Measurements from ENCODE around the gene GOLGA3. TPM values are rescaled to one million over a fixed set of nuclear protein-coding genes. Genes with fewer than 3 reads are reported as not detected.
"Not testable (repeated sequence)": the region's sequence is repeated elsewhere in the genome, so short reads cannot be mapped to it uniquely, and the experiment has no call there.

The GOLGA3 gene
- total RNA-seq, 5 donors from 2014 or later (not counting 1 experiment from before 2014, with no cell fraction given) = 49.1 to 77.9 (median 67.4) TPM

GRCh38 chr12:132803125-132803524, 25.5 kb downstream of the GOLGA3 start:
- H3K9me3 Mint-ChIP-seq = no peaks in the 10 kb centered on the region
- H3K36me3 Mint-ChIP-seq = peaks cover 46% of the 10 kb centered on the region
- POLR2A ChIA-PET = no interaction called here
- DNase-seq = no peak
- no peaks in the 10 kb centered on the region for H3K9me3 ChIP-seq
- peaks cover 6 to 14% of the 10 kb centered on the region in 2 experiments for H3K4me1 ChIP-seq (ENCODE audit: control insufficient read depth in 1 of 2, extremely low read depth in 1 of 2, insufficient read depth in 2 of 2, low read length in 2 of 2)
- peaks cover 40 to 87% of the 10 kb centered on the region in 2 donors for H3K36me3 ChIP-seq (ENCODE audit: control insufficient read depth in 2 of 2, extremely low read depth in 1 of 2, insufficient read depth in 1 of 2, low read length in 1 of 2)
- no peak overlapping the region for H3K4me3 Mint-ChIP-seq
- H3K27ac Mint-ChIP-seq = no peak overlapping the region
- no peak for ATAC-seq (replicated peaks in 1 of 4)
- H3K4me3 ChIP-seq (ENCODE audit: control insufficient read depth in 1 of 2, extremely low read depth in 1 of 2, low read length in 1 of 2) = no peak overlapping the region
- no peaks in the 10 kb centered on the region for H3K27me3 ChIP-seq (replicated peaks in 1 of 2; ENCODE audit: control insufficient read depth in 2 of 2, extremely low read depth in 1 of 2, insufficient read depth in 2 of 2, low read length in 1 of 2)
- H3K27ac ChIP-seq (ENCODE audit: low read length) = no peak overlapping the region
- peaks cover 15 to 19% (median 16%) of the 10 kb centered on the region in 3 donors for H3K4me1 Mint-ChIP-seq
- 99% methylated on average over 10 of the region's 14 CpGs for WGBS (ENCODE audit: insufficient coverage)
- no peaks in the 10 kb centered on the region for H3K27me3 Mint-ChIP-seq
- CTCF ChIA-PET = no interaction called here

DNA sequence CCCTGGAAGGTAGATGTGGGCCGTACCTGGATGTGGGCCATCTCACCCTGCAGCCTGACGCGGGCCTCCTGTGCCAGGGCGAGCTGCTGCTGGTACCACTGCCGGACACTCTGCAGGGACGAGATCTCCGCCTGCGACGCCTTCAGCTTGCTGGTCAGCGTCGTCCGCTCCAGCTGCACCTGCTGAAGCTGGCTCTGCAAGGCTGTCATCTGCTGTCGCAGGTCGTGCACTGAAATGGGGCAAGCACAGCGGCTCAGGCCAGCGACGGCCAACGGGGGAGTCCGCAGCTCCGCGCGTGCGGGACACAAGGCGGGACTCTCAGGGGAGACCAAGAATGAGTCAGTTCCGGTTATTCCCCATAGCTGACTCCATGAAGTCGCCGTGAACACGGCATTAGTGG, 26.9 kb downstream of the GOLGA3 start:
- no peak for ATAC-seq (replicated peaks in 1 of 4)
- no peaks in the 10 kb centered on the region for H3K27me3 ChIP-seq (replicated peaks in 1 of 2; ENCODE audit: control insufficient read depth in 2 of 2, extremely low read depth in 1 of 2, insufficient read depth in 2 of 2, low read length in 1 of 2)
- no peak overlapping the region for H3K4me3 Mint-ChIP-seq
- no peak overlapping the region for H3K4me3 ChIP-seq (ENCODE audit: control insufficient read depth in 1 of 2, extremely low read depth in 1 of 2, low read length in 1 of 2)
- H3K27me3 Mint-ChIP-seq = no peaks in the 10 kb centered on the region
- DNase-seq = no peak
- WGBS (ENCODE audit: insufficient coverage) = 95% methylated on average over 28 of the region's 28 CpGs
- H3K36me3 Mint-ChIP-seq = peaks cover 41% of the 10 kb centered on the region
- no peaks in the 10 kb centered on the region for H3K9me3 Mint-ChIP-seq
- no peak overlapping the region for H3K27ac Mint-ChIP-seq
- peaks cover 2 to 8% of the 10 kb centered on the region in 2 experiments for H3K4me1 ChIP-seq (ENCODE audit: control insufficient read depth in 1 of 2, extremely low read depth in 1 of 2, insufficient read depth in 2 of 2, low read length in 2 of 2)
- ChIA-PET POLR2A (no interaction called here), CTCF (no interaction called here)
- no peaks in the 10 kb centered on the region for H3K9me3 ChIP-seq
- peaks cover 49 to 87% of the 10 kb centered on the region in 2 donors for H3K36me3 ChIP-seq (ENCODE audit: control insufficient read depth in 2 of 2, extremely low read depth in 1 of 2, insufficient read depth in 1 of 2, low read length in 1 of 2)
- no peak overlapping the region for H3K27ac ChIP-seq (ENCODE audit: low read length)
- peaks cover 7 to 10% (median 10%) of the 10 kb centered on the region in 3 donors for H3K4me1 Mint-ChIP-seq

DNA sequence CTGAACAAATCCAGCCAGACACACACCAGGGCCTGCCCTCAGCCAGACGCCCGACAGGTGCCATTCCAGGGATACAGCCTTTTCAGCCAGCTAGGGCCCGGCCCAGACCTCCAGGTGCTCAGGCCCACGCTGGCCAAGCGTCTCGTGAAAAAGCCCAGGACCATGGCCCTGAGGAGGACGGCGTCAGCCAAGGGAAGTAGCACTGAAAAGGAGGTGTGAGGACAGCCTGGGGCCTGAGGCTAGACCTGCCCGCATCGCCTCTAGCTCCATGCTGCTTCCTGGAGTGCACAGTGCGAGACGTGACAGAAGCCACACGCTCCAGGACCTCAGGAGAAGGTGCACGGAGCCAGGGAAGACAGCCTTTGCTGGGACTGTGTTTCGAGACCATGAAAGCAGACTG, 29.8 kb downstream of the GOLGA3 start:
- Mint-ChIP-seq H3K4me1 (peaks cover 0 to 2% (median 0%) of the 10 kb centered on the region in 3 donors), H3K36me3 (peaks cover 35% of the 10 kb centered on the region), H3K4me3 (no peak overlapping the region), H3K27me3 (no peaks in the 10 kb centered on the region), H3K9me3 (no peaks in the 10 kb centered on the region), H3K27ac (no peak overlapping the region)
- 95% methylated on average over 14 of the region's 15 CpGs for WGBS (ENCODE audit: insufficient coverage)
- DNase-seq (no peak), ATAC-seq (replicated peaks in 1 of 4) (no peak)
- Histone ChIP-seq H3K27ac (ENCODE audit: low read length) (no peak overlapping the region), H3K27me3 (replicated peaks in 1 of 2; ENCODE audit: control insufficient read depth in 2 of 2, extremely low read depth in 1 of 2, insufficient read depth in 2 of 2, low read length in 1 of 2) (no peaks in the 10 kb centered on the region), H3K9me3 (no peaks in the 10 kb centered on the region), H3K4me3 (ENCODE audit: control insufficient read depth in 1 of 2, extremely low read depth in 1 of 2, low read length in 1 of 2) (no peak overlapping the region), H3K36me3 (ENCODE audit: control insufficient read depth in 2 of 2, extremely low read depth in 1 of 2, insufficient read depth in 1 of 2, low read length in 1 of 2) (peaks cover 39 to 80% of the 10 kb centered on the region in 2 donors), H3K4me1 (ENCODE audit: control insufficient read depth in 1 of 2, extremely low read depth in 1 of 2, insufficient read depth in 2 of 2, low read length in 2 of 2) (peaks cover 0 to 3% of the 10 kb centered on the region in 2 experiments)
- ChIA-PET POLR2A (no interaction called here), CTCF (no interaction called here)

DNA sequence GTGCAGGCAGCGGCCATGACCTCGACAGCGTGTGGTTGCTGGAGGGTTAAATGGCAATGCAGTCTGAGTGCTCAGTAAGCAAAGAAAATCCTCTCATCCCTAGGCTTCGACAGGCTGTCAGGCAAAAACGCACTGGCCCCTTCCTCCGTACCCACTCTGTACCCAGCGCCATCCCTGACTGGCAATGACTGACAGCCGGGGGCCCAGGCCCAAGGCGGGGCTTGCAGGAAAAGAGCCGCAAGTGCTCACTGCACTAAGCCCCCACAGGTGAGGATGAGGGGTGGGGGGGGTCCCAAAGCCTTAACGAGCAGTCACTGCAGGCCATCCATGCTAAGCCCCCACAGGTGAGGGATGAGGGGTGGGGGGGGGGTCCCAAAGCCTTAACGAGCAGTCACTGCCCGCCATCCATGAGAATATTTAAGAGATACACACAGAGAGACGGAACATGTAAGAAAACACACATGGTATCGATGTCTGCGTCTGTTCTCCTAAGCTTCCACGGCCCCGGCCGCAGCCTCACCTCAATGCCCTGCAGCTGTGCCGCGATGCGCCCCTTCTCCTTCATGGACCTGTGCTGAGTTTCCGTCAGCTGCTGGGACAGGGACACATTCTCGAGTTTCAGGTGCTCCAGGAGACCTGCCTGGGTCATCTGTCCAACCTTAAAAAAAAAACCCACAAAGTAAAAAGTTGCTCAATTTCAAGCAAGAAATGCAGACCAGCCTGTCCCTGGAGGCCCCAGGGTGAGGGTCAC, 30.7 kb downstream of the GOLGA3 start:
- POLR2A ChIA-PET = no interaction called here

DNA sequence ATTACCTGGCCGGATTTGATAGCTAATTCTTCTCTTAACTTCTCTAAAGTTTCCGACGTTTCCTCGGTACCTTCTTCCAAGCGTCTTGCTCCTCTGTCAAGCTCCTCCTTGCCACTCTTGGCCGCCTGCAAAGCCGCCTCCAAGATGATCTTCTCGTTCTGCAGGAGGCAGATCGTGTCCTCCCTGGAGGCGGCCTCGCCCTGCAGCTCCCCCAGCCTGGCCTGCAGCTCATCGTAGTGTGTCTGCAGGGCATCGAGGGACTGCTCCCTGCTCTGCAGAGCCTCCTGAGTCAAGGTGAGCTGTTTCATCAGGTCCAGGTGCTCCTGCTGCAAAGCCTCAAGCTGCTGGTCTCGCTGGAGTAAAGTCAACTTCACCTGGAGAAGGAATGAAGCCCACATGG, 32.8 kb downstream of the GOLGA3 start:
- H3K9me3 Mint-ChIP-seq = no peaks in the 10 kb centered on the region
- H3K4me3 Mint-ChIP-seq = no peak overlapping the region
- peaks cover 0 to 3% of the 10 kb centered on the region in 2 experiments for H3K4me1 ChIP-seq (ENCODE audit: control insufficient read depth in 1 of 2, extremely low read depth in 1 of 2, insufficient read depth in 2 of 2, low read length in 2 of 2)
- no peak overlapping the region for H3K4me3 ChIP-seq (ENCODE audit: control insufficient read depth in 1 of 2, extremely low read depth in 1 of 2, low read length in 1 of 2)
- DNase-seq (no peak), ATAC-seq (replicated peaks in 1 of 4) (no peak)
- no peak overlapping the region for H3K27ac Mint-ChIP-seq
- H3K27me3 ChIP-seq (replicated peaks in 1 of 2; ENCODE audit: control insufficient read depth in 2 of 2, extremely low read depth in 1 of 2, insufficient read depth in 2 of 2, low read length in 1 of 2) = no peaks in the 10 kb centered on the region
- WGBS (ENCODE audit: insufficient coverage) = 97% methylated on average over 10 of the region's 14 CpGs
- no peaks in the 10 kb centered on the region for H3K9me3 ChIP-seq
- peaks cover 22% of the 10 kb centered on the region for H3K36me3 Mint-ChIP-seq
- H3K36me3 ChIP-seq (ENCODE audit: control insufficient read depth in 2 of 2, extremely low read depth in 1 of 2, insufficient read depth in 1 of 2, low read length in 1 of 2) = peaks cover 28 to 67% of the 10 kb centered on the region in 2 donors
- CTCF ChIA-PET = no interaction called here
- H3K4me1 Mint-ChIP-seq = peaks cover 0 to 2% (median 1%) of the 10 kb centered on the region in 3 donors
- H3K27me3 Mint-ChIP-seq = no peaks in the 10 kb centered on the region
- POLR2A ChIA-PET = no interaction called here
- H3K27ac ChIP-seq (ENCODE audit: low read length) = no peak overlapping the region

More for the DNA sequence above, 30.7 kb downstream of the GOLGA3 start:
- CTCF ChIA-PET = interaction anchor here in 1 of 2 donors (0.7 kb wide), 1 partner anchor 36 kb away, joined by 3 read pairs; no protein-coding TSS in a partner anchor
- no peaks in the 10 kb centered on the region for H3K9me3 Mint-ChIP-seq
- H3K27ac ChIP-seq (ENCODE audit: low read length) = no peak overlapping the region
- peaks cover 34 to 74% of the 10 kb centered on the region in 2 donors for H3K36me3 ChIP-seq (ENCODE audit: control insufficient read depth in 2 of 2, extremely low read depth in 1 of 2, insufficient read depth in 1 of 2, low read length in 1 of 2)
- H3K27ac Mint-ChIP-seq = no peak overlapping the region
- H3K4me3 ChIP-seq (ENCODE audit: control insufficient read depth in 1 of 2, extremely low read depth in 1 of 2, low read length in 1 of 2) = no peak overlapping the region
- DNase-seq (no peak), ATAC-seq (replicated peaks in 1 of 4) (no peak)
- 97% methylated on average over 15 of the region's 24 CpGs for WGBS (ENCODE audit: insufficient coverage)
- H3K27me3 Mint-ChIP-seq = no peaks in the 10 kb centered on the region
- no peak overlapping the region for H3K4me3 Mint-ChIP-seq
- peaks cover 0 to 2% (median 1%) of the 10 kb centered on the region in 3 donors for H3K4me1 Mint-ChIP-seq
- no peaks in the 10 kb centered on the region for H3K9me3 ChIP-seq
- H3K4me1 ChIP-seq (ENCODE audit: control insufficient read depth in 1 of 2, extremely low read depth in 1 of 2, insufficient read depth in 2 of 2, low read length in 2 of 2) = peaks cover 0 to 3% of the 10 kb centered on the region in 2 experiments
- H3K27me3 ChIP-seq (replicated peaks in 1 of 2; ENCODE audit: control insufficient read depth in 2 of 2, extremely low read depth in 1 of 2, insufficient read depth in 2 of 2, low read length in 1 of 2) = no peaks in the 10 kb centered on the region
- peaks cover 29% of the 10 kb centered on the region for H3K36me3 Mint-ChIP-seq

DNA sequence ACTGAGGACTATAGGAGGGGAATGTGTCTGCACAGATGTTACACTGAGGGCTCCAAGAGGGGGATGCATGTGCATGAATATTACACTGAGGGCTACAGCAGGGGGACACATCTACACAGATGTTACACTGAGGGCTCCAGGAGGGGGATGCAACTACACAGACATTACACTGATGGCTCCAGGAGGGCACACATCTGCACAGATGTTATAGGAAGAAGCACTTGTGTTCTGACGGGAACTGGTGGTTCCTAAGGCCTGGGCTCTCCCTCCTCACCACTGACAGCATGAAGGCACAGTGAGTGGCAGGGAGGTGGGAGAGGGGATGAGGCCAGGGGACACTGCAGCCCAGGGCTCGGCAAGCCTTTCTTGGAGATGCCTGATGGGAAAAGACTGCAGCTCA, 36.7 kb downstream of the GOLGA3 start:
- ATAC-seq (replicated peaks in 1 of 4); H3K4me3 Mint-ChIP-seq; CTCF ChIA-PET: not testable (repeated sequence)

More for the DNA sequence above, 36.7 kb downstream of the GOLGA3 start:
- H3K4me1 Mint-ChIP-seq; H3K27me3 Mint-ChIP-seq; POLR2A ChIA-PET; H3K4me1 ChIP-seq (ENCODE audit: control insufficient read depth in 1 of 2, extremely low read depth in 1 of 2, insufficient read depth in 2 of 2, low read length in 2 of 2); H3K27ac Mint-ChIP-seq; H3K4me3 ChIP-seq (ENCODE audit: control insufficient read depth in 1 of 2, extremely low read depth in 1 of 2, low read length in 1 of 2); DNase-seq; H3K27me3 ChIP-seq (replicated peaks in 1 of 2; ENCODE audit: control insufficient read depth in 2 of 2, extremely low read depth in 1 of 2, insufficient read depth in 2 of 2, low read length in 1 of 2); H3K9me3 Mint-ChIP-seq; H3K9me3 ChIP-seq; H3K27ac ChIP-seq (ENCODE audit: low read length): not testable (repeated sequence)
- 87% methylated on average over 2 of the region's 2 CpGs for WGBS (ENCODE audit: insufficient coverage)
- peaks cover 33% of the 10 kb centered on the region for H3K36me3 Mint-ChIP-seq
- H3K36me3 ChIP-seq (ENCODE audit: control insufficient read depth in 2 of 2, extremely low read depth in 1 of 2, insufficient read depth in 1 of 2, low read length in 1 of 2) = peaks cover 18 to 57% of the 10 kb centered on the region in 2 donors

Measured in T-cell (primary cell).